CD4-positive, alpha-beta T cell treated with Interferon gamma for 1 hour (primary cell): Measurements from ENCODE around the gene SAA4.
"Not testable (repeated sequence)": the region's sequence is repeated elsewhere in the genome, so short reads cannot be mapped to it uniquely, and the experiment has no call there.

Source experiments
- DNase-seq: peaks from one replicate; pipeline ENCODE4 v3.0.0-alpha.2; 2020

SAA4 gene

DNA sequence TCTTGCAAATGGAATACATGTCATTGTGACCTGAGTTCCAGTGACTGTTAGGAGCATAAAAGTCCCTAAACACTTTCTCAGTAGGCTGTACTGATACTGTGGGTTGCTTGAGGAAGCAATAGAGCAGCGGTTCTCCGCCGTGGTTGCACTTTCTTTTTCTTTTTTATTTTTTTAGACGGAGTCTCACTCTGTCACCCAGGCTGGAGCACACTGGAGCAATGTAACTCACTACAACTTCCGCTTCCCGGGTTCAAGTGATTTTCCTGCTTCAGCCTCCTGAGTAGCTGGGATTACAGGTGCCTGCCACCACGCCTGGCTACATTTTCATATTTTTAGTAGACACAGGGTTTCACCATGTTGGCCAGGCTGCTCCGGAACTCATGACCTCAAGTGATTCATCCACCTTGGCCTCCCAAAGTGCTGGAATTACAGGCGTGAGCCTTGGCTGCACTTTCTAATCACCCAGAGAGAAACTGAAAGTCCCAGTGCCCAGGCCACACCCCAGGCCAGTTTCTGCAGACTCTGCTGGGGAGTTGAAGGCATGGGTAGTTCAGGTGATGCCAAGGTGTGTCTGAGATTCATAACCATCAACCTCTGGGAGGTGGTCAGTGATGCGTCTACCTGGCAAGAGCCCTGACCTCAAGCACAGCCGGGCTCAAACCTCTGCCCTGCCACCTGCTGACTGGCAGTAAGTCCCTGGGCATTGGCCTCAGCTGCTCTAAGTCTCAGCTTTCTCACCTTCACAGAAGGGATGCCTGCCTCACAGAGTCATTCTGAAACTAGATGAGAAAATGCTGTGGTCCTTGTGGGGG lies 10.0 kb upstream of the SAA4 start:
- not testable (repeated sequence) for DNase-seq

DNA sequence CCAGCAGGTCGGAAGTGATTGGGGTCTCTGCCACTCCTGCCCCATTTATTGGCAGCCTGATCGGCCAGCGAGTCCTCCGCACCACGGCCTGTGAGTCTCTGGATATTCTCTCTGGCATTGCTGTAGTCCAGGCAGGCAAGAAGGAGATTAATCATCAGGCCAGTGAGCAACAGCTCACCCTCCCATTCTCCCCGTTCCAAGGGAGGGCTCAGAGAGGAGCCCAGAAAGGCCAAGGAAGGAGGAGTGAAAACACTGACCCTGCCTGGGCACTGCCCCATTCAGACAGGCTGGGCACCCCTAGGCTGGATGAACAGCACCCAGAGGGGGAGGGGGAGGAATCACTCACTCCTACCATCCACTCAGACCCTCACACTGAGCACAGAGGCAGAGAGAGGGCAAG lies 8.8 kb upstream of the SAA4 start:
- no peak for DNase-seq

DNA sequence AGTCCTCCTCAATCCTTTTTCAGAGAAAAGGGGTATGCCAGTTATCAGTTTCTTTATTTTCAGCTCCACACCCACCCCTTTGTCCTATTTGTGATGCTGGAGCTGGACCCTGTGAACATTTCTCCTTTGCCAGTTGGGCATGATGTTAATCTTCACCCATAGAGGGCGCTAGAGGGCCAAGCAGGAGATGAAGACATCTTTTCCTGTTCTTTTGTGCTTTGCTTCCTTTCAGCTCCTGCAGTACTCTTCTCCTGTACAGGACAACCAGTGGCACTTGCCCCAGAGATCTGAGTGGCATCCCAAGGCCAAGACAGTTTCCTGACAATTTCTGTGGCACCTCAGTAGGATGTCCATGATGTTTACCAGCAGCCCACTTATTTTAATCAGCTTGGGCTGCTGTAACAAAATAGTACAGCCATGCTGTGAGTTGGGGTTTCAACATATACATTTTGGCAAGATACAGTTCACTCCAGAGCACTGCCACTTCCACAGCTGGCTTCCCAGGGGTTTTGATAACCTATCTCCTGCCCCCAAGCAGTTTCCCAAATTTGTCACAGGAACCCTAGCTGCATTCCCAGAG lies 7.3 kb upstream of the SAA4 start:
- peak; percentile 53 for DNase-seq

DNA sequence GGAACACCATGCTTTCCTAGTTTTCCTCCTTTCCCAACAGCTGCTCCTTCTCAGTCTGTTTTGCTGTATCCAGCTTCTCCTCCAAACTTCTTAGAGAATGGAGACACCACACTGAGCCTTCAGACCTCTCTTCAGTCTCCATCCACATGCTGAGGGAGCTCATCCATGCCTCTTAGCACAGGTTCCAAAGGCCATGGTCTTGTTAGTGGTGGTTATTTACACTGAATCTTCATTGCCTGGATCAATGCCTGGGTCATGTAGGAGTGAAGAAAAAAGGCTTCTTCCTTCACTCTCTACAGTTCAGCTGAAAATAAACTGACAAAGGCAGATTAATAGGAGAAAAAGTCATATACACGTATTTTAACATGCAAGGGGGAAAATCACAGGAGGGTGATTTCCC lies 3.1 kb upstream of the SAA4 start:
- no peak for DNase-seq

DNA sequence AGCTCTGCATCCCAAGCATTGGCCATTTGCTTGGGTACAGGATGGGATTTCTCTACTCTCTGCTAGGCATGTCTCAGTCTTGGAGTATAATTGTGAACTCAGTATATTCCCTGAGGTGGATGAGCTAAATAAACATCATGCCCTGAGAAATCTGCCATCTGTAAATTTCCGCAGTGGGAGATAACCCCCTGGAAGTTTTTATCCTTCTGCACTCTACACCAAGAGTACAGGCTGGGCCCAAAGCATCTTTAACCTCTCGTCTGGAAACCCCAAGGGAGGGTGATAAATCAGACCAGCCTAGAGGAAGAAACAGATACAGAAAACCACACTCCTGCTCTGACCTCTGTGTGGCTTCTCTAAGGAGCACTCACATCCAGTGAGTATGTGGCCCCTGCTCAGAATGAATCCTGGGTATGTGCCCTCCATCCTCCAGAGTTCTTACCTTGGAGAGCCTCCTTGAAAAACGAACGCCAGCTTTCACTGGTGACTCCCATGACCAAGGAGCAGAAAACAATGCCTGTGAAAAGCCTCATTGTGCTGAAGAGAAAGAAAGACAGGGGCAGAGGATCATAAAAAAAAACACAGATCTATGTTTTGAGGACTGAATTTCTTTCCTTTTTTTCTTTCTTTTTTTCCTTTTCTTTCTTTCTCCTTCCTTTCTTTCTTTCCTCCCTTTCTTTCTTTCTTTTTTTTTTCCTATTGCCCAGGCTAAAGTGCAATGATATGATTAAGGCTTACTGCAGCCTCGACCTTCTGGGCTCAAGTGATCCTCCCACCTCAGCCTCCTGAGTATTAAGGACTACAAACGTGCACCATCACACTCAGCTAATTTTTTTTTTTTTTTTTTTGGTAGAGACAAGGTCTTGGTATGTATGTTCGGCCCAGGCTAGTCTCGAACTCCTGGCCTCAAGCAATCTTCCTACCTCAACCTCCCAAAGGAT lies 938 bp downstream of the SAA4 start:
- DNase-seq: no peak

DNA sequence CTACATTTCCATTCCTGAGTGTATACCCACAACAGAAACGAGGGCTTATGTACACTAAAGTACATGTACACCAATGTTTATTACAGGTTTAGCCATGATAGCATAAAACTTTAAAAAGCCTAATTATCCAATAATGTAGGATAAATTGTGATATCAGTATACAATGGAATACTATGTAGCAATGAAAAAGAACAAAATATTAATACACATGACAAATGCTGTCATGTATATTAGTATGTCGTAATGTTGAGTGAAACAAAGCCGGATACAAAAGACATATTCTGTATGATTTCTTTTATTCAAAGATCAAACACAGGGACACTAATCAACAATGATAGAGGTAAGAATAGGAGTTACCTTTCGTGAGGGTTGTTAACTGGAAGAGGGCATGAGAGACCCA lies 2.7 kb downstream of the SAA4 start:
- no peak for DNase-seq

DNA sequence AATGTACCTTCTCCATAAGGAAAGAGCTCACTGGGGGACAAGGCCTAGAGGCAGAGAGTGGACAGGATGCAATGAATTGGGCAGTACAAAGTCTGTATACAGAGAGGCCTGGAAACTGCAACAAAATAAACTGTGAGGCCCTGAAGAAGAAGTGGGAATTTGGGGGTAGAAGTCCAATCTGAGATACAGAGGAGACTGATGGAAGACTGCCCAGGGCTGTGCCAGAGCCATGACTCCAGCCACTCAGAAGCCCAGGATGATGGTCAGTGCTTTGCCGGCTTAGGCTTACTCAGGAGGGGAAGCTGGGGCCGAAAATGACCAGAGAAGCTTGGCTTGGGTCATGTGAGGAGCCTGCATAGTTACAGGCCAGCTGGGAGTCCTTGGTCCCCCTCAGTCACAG lies 5.7 kb downstream of the SAA4 start:
- no peak for DNase-seq

DNA sequence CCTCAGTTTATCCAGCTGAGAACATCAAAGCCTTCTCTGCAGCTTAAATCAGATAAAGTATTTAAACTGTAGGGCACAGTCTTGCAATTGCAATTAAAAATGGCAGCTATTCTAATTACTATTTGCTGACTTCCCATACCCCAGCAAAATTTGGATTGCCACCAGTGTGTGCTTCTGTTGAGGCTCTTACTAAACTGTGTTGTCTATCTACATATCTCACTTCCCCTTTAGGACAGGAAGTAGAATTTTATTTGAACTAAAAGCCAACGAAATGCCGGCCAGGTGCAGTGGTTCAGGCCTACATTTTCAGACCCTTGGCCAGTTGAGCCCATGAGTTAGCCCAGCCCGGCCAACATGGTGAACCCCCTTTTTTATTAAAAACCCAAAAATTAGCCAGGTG lies 7.1 kb downstream of the SAA4 start:
- no peak for DNase-seq

DNA sequence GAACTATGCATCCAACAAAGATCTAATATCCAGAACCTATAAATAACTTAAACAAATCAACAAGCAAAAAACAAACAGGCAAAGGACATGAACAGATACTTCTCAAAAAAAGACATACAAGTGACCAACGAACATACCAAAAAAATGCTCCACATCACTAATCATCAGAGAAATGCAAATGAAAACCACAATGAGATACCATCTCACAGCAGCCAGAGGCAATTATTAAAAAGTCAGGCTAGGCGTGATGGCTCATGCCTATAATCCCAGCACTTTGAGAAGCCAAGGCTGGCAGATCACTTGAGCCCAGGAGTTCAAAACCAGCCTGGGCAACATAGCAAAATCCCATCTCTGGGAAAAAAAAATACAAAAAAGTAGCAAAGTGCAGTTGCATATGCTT lies 10.7 kb downstream of the SAA4 start:
- DNase-seq: no peak

DNA sequence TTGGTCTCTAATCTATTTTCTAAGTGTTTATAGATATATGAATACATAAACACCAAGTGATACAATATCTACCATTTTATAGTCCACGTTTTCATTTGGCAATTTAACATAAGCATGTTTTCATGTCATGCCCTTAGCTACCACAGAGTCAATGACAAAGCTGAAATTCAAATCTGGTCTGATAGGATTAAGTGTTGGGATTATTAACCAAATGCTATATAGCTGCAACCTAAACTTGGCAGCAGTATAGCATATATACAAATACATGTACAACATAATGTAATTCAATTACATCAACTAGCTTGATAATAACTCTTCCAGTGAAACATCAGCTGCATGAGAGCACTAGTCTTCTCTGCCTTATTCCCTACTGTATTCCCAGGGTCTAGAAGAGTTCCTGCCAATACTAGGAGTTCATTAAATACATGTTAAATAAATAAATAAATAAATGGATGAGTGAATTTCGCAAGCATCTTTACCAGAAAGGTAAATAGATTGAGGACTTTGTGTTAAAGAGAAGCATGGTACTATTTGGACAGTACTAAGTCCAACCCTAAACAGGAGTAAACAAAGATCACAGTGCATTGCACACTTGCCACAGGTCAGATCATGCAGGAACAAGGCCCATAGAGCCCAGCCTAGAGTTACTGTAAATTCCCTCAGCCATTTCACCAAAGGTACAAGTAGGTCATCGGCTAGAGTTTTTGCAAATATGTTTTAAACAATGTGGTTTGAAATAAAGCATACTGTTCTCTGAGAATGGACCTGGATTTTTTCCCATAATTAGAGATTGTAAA lies 12.8 kb downstream of the SAA4 start:
- DNase-seq: no peak

DNA sequence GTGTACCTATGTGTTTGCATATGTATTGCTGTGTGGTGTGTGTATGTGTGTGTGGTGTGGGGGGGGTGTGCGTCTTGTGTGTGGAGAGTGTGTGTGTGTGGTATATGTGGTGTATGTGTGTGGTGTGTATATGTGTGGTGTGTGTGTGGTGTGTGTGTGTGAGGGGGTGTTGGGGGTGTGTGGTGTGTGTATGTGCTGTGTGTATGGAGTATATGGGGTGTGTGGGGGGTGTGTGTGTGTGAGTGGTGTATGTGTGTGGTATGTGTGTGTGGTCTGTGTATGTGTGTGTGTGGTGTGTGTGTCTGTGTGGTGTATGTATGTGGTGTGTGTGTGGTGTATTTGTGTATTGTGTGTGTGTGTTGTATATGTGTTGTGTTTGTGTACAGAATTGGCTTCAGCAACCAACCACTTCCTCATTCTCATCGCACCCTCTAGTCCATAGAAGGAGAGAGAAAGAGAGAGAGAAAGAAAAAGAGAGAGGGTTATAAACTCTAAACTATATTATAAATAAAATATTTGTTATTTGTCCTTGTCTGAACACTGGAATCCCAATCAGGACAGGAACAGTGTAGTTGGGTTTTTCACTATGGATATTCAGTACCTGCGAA lies 13.7 kb downstream of the SAA4 start:
- no peak for DNase-seq

DNA sequence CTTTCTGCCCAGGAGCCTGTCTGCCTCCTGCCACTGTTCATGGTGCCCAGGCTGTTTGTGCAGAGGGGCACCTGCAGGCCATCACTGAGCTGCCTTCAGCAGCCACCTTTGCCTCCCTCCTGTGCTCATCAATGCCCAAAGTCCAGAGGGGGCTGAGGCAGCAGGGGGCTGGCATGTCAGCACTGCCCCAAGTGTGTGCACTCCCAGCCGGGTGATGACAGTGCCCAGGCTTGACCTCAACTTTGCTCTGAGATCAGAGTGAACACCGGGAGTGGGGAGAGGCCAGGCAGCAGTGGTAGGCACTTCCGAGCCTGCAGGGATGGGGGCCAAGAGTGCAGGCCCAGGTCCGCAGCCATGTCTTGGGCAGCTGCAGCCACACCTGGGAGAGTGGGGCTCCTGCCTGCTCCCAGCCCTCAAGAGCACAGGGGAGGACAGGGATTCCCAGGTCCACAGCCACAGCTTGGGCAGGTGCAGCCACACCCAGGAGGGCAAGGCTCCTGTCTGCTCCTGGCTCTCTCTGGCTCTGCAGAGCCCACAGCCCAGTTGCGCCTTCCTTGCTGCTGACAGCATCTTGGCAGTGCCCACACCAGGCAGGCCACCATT lies 15.2 kb downstream of the SAA4 start:
- DNase-seq: no peak

DNA sequence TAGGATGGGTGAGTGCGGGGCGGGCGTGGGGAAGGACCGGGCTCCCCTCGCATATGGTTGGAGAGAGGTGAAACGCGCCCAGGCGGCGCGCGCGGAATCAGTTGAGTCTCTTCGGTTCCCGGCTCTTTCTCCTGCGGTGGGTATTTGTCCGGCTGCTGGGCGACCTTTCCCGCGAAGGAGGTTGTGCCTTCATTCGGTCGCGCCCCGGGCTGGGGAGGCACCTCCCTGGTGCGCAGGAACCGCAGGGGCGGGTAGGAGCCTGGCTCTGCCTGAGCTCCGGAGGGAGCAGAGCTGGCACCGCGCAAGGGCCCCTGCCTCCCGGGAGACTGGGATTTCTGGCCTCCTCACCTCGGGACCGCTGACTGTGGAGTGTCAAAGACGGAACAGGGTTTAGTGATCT lies 27.5 kb downstream of the SAA4 start:
- DNase-seq: no peak

DNA sequence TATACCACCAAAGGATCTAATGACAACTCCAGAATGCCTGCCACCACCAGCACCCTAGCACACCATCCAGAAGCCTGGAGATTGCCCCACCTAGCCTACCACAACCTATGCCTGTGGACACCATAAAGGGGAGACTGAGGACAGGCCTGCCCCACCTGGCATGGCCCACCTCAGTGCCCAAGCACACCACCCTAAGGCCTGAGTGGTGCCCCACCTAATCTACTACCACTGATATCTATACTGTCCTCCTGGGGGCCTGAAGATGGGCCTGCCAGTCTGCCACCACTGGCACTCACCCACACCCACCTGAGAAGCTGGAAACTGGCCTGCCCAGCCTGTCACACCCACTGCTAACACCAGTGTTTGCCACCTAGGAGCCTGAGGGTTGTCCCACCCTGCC lies 31.8 kb downstream of the SAA4 start:
- DNase-seq: no peak

DNA sequence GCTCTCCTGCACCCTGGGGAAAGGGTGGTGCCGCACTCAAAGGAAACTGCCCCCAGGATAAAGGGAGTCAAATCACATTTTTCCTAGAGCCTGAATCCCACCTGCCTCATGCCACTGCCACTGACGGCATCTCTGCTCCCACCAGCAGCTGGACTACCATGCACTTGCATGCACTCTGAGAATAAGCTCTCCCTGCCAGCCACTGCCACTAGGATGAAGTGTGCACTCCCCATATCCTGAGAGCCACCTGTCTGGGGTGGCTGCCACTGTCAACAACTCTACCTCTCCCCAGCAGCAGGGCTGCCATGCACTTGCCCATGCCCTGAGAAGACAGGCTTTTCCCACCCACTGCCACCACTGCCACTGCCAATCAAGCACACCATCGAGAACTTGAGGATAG lies 32.4 kb downstream of the SAA4 start:
- DNase-seq: no peak

DNA sequence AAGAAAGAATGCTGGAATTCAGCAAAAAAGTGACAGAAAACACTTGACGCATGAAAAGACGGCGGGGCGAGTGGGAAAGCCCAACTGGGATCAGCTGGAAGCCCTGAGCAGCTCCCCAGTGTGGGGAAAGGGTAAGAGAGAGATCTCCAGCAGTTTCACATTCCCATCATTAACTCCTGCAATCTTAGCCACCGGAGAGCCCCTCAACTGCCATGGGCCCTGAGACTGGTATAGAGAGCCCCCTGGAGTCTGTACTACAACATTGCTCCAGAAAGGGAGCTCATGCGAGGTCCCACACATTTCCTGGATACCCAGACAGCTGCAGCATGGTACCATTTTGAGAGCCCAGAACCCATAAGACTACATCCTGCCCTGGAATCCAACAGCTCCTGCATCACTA lies 32.9 kb downstream of the SAA4 start:
- DNase-seq: no peak

DNA sequence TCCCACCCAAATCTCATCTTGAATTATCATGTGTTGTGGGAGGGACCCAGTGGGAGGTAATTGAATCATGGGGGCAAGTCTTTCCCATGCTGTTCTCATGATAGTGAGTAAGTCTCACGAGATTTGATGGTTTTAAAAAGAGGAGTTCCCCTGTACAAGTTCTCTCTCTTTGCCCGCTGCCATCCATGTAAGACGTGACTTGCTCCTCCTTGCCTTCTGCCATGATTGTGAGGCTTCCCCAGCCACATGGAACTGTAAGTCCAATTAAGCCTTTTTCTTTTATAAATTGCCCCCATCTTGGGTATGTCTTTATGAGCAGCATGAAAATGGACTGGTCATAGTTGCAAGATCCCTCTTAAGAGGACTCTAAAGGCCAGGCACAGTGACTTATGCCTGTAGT lies 38.9 kb downstream of the SAA4 start:
- not testable (repeated sequence) for DNase-seq

DNA sequence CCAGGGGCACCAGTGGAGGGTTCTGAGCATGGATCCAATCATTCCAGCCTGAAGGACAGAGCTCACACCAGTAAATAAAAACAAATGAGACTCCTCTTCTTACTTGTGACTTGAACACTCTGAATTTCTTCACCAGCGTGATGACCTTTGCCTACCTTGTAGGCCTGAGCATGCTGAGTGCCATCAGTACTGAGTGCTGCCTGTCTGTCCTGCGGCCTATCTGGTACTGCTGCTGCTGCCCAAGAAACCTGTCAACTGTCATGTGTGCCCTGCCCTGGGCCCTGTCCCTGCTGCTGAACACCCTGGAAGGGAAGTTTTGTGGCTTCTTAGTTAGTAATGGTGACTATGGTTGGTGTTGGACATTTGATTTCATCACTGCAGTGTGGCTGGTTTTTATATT lies 40.1 kb downstream of the SAA4 start:
- no peak for DNase-seq

DNA sequence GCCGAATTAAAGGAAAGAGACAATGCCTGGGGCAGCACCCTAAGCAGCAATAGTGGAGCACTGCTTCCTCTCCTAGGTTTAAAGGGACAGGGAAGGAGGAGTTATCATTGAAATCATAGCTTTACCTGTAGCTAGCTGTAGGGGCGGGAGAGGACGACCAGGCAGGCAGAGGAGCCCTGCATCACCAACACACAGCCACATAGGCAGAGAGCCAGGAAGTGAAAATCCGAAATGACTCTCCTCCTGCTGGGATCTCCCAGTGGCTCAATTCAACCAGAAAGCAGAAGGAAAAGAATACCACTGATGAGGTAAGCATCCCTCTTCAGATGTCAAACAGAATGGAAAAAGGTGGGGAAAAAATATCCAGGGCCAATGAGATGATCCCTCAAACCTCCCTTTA lies 43.6 kb downstream of the SAA4 start:
- DNase-seq: no peak

DNA sequence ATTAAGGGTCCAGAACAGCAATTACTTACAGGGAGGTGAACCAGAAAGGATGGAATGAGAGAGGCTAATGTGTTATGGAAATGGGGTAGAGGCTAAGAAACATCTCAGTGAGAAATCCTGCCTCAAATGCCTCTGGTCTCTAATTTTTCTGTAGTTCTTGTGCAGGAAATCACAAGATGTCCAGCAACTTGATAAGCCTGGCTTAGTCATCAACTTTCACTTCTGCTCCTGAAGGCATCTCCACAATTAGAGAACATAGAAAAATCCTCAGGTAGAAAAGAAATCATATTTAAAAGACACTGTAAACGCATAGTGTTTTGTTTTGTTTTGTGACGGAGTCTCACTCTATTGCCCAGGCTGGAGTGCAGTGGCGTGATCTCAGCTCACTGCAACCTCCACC lies 45.2 kb downstream of the SAA4 start:
- DNase-seq: no peak

DNA sequence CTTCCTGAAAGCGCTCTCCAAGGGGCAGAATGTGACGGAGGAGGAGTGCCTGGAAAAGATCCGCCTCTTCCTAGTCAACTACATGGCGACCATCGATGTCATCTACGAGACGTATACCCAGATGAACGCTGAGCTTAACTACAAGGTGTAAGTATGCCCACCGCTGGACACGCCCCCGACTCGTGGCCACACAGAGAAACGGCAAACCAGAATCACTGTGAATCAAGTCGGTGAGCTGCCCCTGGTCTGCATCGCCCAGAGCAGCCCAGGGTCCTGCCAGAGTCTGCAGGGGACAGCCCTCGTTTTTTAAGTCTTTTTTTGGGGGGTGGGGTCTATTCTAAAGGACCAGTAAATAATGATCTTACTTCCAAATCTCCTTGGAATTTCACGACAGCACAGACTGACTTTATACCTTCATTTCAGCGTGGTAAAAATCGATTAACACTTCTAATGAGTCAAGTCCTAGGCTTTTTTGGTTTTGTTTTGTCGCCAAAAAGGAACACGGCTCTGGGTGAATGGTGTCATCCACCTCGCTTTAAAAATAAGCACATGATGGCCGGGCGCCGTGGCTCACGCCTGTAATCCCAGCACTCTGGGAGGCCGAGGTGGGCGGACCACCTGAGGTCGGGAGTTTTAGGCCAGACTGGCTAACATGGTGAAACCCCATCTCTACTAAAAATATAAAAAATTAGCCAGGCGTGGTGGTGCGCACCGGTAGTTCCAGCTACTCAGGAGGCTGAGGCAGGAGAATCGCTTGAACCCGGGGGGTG lies 46.9 kb downstream of the SAA4 start:
- DNase-seq: not testable (repeated sequence)
